ENCODE data around the gene COPZ1. TPM values are rescaled to one million over a fixed set of nuclear protein-coding genes. Genes with fewer than 3 reads are reported as not detected.

COPZ1 gene
- total and polyA plus RNA-seq, 9 donors, result 131 to 158 (median 143) TPM

- Histone ChIP-seq H3K4me1 (ENCODE audit: control insufficient read depth, insufficient read depth, low read length) (no peaks in the 10 kb centered on the region), H3K27me3 (ENCODE audit: control insufficient read depth, insufficient read depth, low read length) (peaks cover 8% of the 10 kb centered on the region), H3K36me3 (ENCODE audit: control insufficient read depth, insufficient read depth, low read length) (no peaks in the 10 kb centered on the region), H3K9me3 (replicated peaks; ENCODE audit: control insufficient read depth, low read depth, low read length) (no peaks in the 10 kb centered on the region), H3K27ac (ENCODE audit: low read length) (no peak overlapping the region), H3K4me3 (ENCODE audit: low read length) (no peak overlapping the region)
- DNase-seq, result no peak
- 69% methylated on average over 2 of the region's 9 CpGs for WGBS (ENCODE audit: insufficient coverage)
Measured at GRCh38 chr12:54294152-54294952, 30.6 kb upstream of the COPZ1 start.

GRCh38 chr12:54294953-54295566, 29.9 kb upstream of the COPZ1 start:
- Histone ChIP-seq H3K9me3 (replicated peaks; ENCODE audit: control insufficient read depth, low read depth, low read length) (no peaks in the 10 kb centered on the region), H3K36me3 (ENCODE audit: control insufficient read depth, insufficient read depth, low read length) (no peaks in the 10 kb centered on the region), H3K27me3 (ENCODE audit: control insufficient read depth, insufficient read depth, low read length) (peaks cover 13% of the 10 kb centered on the region), H3K27ac (ENCODE audit: low read length) (no peak overlapping the region), H3K4me3 (ENCODE audit: low read length) (no peak overlapping the region), H3K4me1 (ENCODE audit: control insufficient read depth, insufficient read depth, low read length) (peaks cover 2% of the 10 kb centered on the region)
- no peak for DNase-seq
- WGBS (ENCODE audit: insufficient coverage), result 71% methylated on average over 7 of the region's 9 CpGs

GRCh38 chr12:54296393-54297099, 28.4 kb upstream of the COPZ1 start:
- 62% methylated on average over 5 of the region's 5 CpGs for WGBS (ENCODE audit: insufficient coverage)
- Histone ChIP-seq H3K9me3 (replicated peaks; ENCODE audit: control insufficient read depth, low read depth, low read length) (no peaks in the 10 kb centered on the region), H3K27ac (ENCODE audit: low read length) (no peak overlapping the region), H3K27me3 (ENCODE audit: control insufficient read depth, insufficient read depth, low read length) (peaks cover 28% of the 10 kb centered on the region), H3K36me3 (ENCODE audit: control insufficient read depth, insufficient read depth, low read length) (no peaks in the 10 kb centered on the region), H3K4me3 (ENCODE audit: low read length) (no peak overlapping the region), H3K4me1 (ENCODE audit: control insufficient read depth, insufficient read depth, low read length) (peaks cover 15% of the 10 kb centered on the region)
- no peak for DNase-seq

- Histone ChIP-seq H3K9me3 (replicated peaks; ENCODE audit: control insufficient read depth, low read depth, low read length) (no peaks in the 10 kb centered on the region), H3K4me3 (ENCODE audit: low read length) (no peak overlapping the region), H3K36me3 (ENCODE audit: control insufficient read depth, insufficient read depth, low read length) (no peaks in the 10 kb centered on the region), H3K27ac (ENCODE audit: low read length) (no peak overlapping the region), H3K4me1 (ENCODE audit: control insufficient read depth, insufficient read depth, low read length) (peaks cover 15% of the 10 kb centered on the region), H3K27me3 (ENCODE audit: control insufficient read depth, insufficient read depth, low read length) (peaks cover 36% of the 10 kb centered on the region)
- 92% methylated on average over 5 of the region's 5 CpGs for WGBS (ENCODE audit: insufficient coverage)
- no peak for DNase-seq
Measured at GRCh38 chr12:54298904-54299303, 26.0 kb upstream of the COPZ1 start.

- Histone ChIP-seq H3K27me3 (ENCODE audit: control insufficient read depth, insufficient read depth, low read length) (peaks cover 42% of the 10 kb centered on the region), H3K4me3 (ENCODE audit: low read length) (no peak overlapping the region), H3K4me1 (ENCODE audit: control insufficient read depth, insufficient read depth, low read length) (peaks cover 15% of the 10 kb centered on the region), H3K27ac (ENCODE audit: low read length) (no peak overlapping the region), H3K9me3 (replicated peaks; ENCODE audit: control insufficient read depth, low read depth, low read length) (no peaks in the 10 kb centered on the region), H3K36me3 (ENCODE audit: control insufficient read depth, insufficient read depth, low read length) (no peaks in the 10 kb centered on the region)
- no peak for DNase-seq
- 28% methylated on average over 2 of the region's 8 CpGs for WGBS (ENCODE audit: insufficient coverage)
Measured at GRCh38 chr12:54299515-54300224, 25.3 kb upstream of the COPZ1 start.

GRCh38 chr12:54300225-54300731, 24.7 kb upstream of the COPZ1 start:
- Histone ChIP-seq H3K36me3 (ENCODE audit: control insufficient read depth, insufficient read depth, low read length) (no peaks in the 10 kb centered on the region), H3K27me3 (ENCODE audit: control insufficient read depth, insufficient read depth, low read length) (peaks cover 46% of the 10 kb centered on the region), H3K9me3 (replicated peaks; ENCODE audit: control insufficient read depth, low read depth, low read length) (no peaks in the 10 kb centered on the region), H3K4me3 (ENCODE audit: low read length) (peak overlapping the region; percentile 21), H3K27ac (ENCODE audit: low read length) (no peak overlapping the region), H3K4me1 (ENCODE audit: control insufficient read depth, insufficient read depth, low read length) (peaks cover 15% of the 10 kb centered on the region)
- 0% methylated on average over 1 of the region's 3 CpGs for WGBS (ENCODE audit: insufficient coverage)
- no peak for DNase-seq

GRCh38 chr12:54300732-54301427, 24.1 kb upstream of the COPZ1 start, which contains the start of gene NFE2:
TSS of gene NFE2 (minus strand) at chr12:54301015. CDS start at chr12:54295248, 5,767 bp downstream.
- Histone ChIP-seq H3K36me3 (ENCODE audit: control insufficient read depth, insufficient read depth, low read length) (no peaks in the 10 kb centered on the region), H3K27ac (ENCODE audit: low read length) (no peak within 1 kb of the TSS), H3K9me3 (replicated peaks; ENCODE audit: control insufficient read depth, low read depth, low read length) (no peaks in the 10 kb centered on the region), H3K27me3 (ENCODE audit: control insufficient read depth, insufficient read depth, low read length) (peaks cover 46% of the 10 kb centered on the region), H3K4me3 (ENCODE audit: low read length) (peak within 1 kb of the TSS; percentile 21), H3K4me1 (ENCODE audit: control insufficient read depth, insufficient read depth, low read length) (peaks cover 15% of the 10 kb centered on the region)
- DNase-seq, result peak; percentile 59
- 4% methylated on average over 21 of the region's 26 CpGs for WGBS (ENCODE audit: insufficient coverage)

- H3K4me1 ChIP-seq (ENCODE audit: control insufficient read depth, insufficient read depth, low read length), result peaks cover 15% of the 10 kb centered on the region
- H3K27me3 ChIP-seq (ENCODE audit: control insufficient read depth, insufficient read depth, low read length), result peaks cover 46% of the 10 kb centered on the region
- DNase-seq, result no peak
- no peaks in the 10 kb centered on the region for H3K36me3 ChIP-seq (ENCODE audit: control insufficient read depth, insufficient read depth, low read length)
- no peak overlapping the region for H3K27ac ChIP-seq (ENCODE audit: low read length)
- no peak overlapping the region for H3K4me3 ChIP-seq (ENCODE audit: low read length)
- WGBS (ENCODE audit: insufficient coverage), result no CpG with 5 or more reads among the region's 1 CpG
- no peaks in the 10 kb centered on the region for H3K9me3 ChIP-seq (replicated peaks; ENCODE audit: control insufficient read depth, low read depth, low read length)
Measured at GRCh38 chr12:54301428-54302048, 23.4 kb upstream of the COPZ1 start.

- Histone ChIP-seq H3K4me1 (ENCODE audit: control insufficient read depth, insufficient read depth, low read length) (peaks cover 15% of the 10 kb centered on the region), H3K27ac (ENCODE audit: low read length) (no peak overlapping the region), H3K9me3 (replicated peaks; ENCODE audit: control insufficient read depth, low read depth, low read length) (no peaks in the 10 kb centered on the region), H3K4me3 (ENCODE audit: low read length) (no peak overlapping the region), H3K36me3 (ENCODE audit: control insufficient read depth, insufficient read depth, low read length) (no peaks in the 10 kb centered on the region), H3K27me3 (ENCODE audit: control insufficient read depth, insufficient read depth, low read length) (peaks cover 42% of the 10 kb centered on the region)
- no peak for DNase-seq
Measured at GRCh38 chr12:54303640-54304039, 21.3 kb upstream of the COPZ1 start.

All from muscle of leg (tissue), 11 donors.